HS-27A (cell line): ENCODE results near the gene ENDOU.

Experiments used
- DNase-seq: peaks from one replicate; pipeline ENCODE4 v3.0.0-alpha.2; 2012; ENCODE audit warnings: low read depth, missing footprints

Gene ENDOU

DNA sequence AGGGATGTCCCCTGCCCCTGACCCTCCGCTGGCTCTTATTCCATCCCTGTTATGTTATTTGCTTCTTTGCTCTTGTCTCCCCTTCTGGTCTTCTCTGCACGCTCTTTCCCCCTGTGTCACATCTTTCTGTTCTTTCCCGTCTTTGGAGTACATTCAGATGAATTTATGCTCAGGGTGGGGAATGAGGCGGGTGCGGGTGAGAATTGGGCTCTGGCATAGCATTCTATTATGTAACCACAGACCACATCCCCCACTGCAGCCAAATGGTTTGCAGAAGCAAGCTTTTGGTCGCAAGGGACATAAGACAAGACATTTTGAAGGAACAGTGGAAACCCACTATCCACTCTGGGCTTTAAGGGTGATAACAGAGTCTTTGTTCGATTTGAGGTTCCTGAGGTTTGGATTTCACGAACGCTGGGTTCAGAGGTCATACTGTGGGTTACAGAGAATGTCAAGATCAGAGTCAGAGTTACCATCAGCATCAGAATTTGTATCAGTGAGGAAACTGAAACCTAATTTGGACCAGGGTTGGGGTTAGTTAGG, 3.8 kb downstream of the ENDOU start:
- no peak for DNase-seq

DNA sequence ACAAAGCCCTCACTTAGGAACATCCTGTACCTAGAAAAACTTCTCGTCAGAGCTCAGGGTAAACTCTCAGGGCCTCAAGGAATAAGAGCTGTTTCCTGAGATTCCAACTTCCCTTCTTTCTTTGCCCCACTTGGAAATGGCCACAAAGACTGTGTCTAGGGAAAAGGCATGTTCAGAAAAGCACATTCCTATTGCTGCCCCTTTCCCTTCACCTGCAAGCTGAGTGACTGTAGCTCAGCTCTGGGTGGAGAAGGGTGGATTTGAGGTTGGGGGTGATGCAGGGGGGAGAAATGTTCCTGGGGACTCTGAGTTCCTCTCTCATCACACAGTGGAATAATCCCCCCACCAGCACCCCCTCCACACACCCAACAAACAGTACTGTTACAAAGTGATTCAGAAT, 6.8 kb downstream of the ENDOU start:
- DNase-seq, result no peak

DNA sequence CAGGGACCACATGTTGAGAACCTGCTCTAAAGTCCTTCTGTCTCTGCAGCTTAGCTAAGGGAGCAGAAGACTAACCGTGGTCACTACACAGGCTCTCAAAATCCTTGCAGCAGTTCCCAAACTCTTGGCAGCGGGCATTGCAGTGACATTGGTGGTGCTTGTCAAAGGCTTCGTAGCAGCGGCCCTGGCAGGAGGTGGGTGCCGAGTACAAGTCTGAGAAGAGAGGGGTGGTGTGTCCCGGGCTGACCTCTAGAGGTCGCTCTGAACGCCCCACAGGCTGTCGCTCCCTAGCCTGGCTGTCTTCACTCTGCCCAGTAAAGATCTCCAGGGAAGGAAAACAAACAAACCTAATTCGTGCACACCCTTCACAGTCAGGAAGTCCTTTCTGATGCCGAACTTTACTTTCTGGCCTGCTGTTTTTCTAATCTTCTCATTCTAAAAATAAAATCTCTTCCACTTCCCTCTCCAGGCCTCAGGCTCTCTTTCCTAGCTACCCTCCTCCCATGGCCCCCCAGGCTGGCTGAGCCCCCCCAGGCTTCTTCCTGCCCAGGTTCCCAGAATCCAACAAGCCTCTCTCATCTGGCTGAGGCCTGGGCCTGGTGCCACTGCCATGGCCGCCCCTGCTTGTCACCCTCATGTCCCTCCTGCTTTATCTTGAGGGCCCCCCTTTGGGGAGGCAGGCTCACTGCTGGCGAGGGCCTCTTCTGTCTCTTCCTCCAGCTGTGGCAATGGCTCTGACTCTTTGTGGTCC, 7.7 kb downstream of the ENDOU start:
- no peak for DNase-seq

DNA sequence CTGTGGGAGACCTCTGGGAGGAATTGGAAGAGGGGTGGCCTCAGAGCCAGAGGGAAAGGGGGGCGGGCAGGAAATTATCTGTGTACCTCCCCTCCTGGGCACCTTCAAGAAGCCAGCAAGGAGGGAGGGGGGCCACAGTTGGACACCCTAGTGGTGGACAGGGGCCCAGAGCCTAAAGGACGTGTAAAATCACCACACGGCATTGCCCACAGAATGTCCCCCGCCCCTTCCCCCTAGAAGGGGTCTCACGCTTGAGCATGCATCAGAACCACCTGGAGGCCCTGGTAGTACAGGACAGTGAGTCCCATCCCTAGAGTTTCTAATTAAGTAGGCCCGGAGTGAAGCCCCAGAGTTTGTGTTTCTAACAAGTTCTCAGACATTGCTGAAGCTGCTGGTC, 8.2 kb downstream of the ENDOU start:
- no peak for DNase-seq

DNA sequence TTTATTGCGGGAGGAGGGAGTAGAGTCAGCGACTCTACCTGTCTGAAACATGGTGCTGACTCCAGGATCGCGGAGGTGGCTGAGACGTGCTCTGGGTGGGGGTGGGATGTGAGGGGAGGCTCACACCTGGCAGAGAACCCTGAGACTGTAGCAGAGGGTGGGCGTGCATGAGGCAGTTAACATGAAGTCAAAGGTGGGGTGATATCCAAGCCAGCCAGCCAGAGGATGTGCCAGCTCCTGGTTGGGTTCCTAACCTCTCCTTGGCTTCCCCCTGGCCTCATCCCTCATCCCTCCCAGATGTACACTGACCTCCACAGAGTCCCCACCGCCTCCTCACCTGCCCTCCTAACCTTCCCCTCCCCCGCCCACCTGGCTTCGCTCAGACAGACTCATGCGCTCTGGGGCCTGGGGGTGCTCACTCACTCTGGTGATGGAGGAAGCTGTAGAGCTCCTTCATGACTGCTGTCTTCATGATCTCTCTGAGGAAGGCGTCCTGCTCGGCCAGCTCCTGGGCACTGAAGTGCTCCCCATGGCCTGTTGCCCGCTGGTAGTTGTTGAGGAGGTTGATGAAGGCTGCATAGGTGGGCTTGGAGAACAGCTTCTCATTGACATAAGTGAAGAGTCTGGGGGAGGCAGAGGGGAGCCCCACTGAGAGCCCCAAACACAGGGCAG, 9.3 kb downstream of the ENDOU start:
- no peak for DNase-seq

DNA sequence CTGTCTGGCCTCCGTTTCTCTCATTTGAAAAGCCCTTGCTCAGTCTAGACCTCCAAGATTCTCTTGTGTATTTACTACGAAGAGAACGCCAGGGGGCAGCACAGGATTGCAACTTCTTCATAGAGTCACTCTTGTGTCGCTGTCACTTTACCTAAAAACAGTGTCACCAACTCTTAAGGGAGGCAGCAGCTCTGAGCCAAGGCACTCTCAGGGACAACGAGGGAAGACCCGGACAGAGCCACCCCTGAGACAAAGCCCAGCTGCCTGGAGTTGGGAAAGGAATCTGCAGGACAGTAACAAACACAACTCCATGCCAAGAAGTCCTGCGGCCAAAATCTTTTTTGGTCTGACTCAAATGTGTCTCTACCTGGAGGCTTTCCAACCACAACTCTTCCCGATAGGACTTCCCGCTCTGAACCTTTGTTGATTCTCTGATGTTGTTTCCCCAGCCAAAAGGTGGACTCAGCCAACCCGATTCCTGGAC, 9.9 kb downstream of the ENDOU start:
- no peak for DNase-seq

DNA sequence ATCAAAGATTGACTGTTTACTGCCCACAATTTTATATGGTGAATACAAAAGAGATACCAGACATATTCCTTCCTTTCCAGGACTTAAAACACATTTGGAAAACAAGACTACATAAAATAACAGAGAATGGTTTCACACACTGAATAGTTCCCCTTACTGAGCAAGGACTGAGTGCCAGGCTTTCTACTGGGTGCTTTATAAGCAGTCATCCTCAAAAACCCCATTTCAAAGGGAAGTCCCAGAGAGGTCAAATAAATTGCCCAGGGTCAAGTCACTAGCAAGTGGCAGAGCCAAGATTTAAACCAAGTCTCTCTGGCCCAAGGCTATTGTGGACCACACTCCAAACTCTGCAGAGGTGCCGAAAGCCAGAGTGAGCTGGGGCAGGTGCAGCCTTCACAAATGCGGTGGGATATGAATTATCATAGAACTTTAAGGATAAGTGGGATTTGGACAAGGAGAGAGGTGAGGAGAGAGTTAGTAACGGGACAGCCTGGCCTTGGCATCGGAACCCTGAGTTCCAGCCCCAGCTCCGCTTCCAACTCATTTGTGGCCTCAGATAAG, 10.4 kb downstream of the ENDOU start:
- no peak for DNase-seq

DNA sequence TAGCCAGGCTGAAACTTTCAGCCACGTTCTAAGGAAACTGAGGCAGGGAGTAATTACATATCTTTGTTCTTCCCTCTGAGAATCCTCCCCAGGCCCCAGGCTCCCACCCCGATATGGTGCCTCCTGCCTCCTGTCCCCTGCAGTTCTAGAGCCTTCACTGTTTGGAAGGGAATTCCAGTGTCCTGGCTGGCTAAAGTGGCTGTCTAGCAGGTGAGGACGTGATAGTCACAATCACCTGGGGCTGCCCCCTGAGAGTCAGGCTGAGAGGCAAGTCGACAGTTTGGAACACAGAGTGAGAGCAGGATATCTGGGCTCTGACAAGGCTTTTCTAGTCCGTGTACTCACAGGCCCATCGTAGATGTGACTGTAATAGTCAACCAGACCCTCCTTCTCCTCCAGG, 13.1 kb downstream of the ENDOU start:
- DNase-seq, result no peak

DNA sequence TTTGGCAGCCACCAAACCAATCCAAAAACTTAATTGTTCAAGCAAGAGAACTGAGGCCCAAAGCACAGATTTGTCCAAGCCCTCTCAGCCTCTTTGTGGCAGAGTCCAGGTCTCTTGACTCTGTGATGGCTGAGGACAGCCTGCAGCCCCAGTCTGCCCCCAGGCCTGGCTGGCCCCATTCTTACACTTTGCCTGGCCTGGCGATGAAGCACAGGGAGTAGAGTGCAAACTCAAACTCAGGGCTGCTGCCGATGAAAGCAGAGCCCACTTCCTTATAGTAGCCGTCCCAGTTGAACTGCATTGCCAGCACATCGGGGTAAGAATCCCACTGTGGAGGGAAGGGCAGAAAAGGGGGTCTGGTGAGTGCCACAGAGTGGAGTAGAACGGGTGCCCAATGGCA, 13.8 kb downstream of the ENDOU start:
- no peak for DNase-seq

DNA sequence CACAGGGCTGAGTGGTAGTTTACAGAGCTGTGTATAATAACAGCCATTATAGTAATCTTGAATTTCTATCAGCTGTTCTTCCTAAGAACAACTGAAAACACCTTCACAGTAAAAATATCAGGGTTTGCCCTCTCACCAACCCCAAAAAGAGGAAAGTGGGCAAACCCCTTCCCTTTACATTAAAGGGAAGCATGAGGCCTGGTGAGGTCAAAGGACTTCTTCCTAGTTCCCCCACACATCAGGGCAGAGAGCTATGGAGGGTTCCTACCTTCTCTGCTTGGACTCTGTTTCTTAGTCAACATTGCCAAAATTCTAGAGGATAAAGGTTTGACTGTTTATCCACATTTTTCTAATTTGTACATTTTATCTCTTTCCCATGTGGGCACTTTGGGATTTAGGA, 15.0 kb downstream of the ENDOU start:
- DNase-seq, result no peak

DNA sequence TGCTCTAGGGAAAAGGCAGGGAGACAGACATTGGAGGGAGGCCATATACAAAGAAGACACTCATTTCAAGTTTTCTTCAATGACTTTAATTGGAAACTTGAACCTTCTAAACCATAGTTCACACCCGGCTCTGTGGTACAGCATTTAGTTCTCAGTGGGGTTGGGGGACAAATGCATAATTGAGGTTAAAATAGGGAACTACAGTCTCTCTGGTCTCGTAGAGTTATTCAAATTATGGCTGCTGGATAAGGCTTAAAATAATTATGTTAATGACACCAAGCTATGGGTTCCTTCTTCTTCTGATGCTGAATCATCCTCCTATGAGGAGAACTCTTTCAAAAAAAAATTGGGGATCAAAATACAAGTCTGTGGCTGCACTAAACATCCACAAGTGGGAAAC, 15.6 kb downstream of the ENDOU start:
- DNase-seq, result no peak

DNA sequence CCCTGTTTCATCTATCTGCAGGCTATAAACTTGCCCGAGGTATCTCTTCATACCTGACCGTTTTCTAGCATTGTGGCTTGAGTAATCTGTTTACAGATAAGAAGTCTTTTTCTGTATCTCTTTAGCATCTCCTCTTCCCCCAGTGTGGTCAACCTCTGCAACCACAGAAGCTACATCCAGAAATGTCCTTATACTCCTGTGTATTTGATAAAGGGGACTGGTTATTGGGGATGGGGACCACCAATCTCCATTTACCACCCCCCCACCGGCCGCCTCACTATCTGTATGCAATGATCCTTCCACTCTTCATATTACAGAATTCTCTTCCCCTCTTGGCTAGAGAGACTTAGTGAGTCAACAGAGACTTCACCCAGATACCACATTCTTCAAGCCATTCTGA, 16.1 kb downstream of the ENDOU start:
- DNase-seq, result no peak

DNA sequence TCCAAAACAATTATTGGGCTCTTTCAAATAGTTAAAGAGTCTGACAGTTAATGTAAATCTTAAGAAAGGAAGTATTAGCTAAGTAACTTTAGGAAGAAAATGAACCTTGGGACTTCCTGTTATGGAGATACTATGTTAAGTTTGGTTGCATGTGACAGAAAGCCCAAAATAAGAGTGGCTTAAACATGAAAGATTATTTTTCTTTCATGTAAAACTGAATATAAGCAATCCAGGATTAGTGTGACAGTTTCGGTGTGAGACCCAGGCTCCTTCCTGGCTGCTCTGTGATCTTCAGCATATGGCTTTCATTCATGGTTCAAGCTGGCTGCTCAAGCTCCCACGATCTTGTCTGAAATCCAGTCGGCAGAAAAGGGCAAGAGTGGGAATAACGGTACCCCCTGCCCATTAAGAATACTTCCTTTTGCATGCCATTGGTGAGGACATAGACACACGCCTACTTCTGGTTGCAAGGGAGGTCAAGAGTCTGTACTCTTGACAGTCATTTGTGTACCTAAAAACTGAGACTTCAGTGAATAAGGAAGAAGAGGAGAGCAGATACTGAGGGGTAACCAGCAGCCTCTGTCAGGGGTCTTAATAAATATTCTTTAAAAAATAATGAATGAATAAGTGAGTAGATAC, 17.3 kb downstream of the ENDOU start:
- no peak for DNase-seq

DNA sequence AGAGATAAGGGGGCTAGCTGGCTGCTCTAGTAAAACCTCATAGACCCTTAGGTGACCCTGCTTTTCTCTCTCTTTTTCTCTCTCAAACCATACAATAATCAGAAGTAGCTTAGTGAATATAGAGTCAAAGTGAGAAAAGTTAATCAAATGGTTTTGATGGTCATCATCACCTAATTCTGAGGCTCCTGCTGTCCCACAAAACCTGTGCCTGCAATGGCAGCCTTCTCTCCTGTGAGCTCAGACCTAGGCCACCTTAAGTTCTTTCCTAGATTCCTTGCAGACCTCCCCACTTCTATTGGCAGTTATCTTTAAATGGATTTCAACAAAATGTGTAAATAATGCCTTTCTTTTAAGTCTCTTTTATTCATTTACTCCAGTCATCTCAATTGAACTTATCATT, 17.9 kb downstream of the ENDOU start:
- DNase-seq, result no peak

DNA sequence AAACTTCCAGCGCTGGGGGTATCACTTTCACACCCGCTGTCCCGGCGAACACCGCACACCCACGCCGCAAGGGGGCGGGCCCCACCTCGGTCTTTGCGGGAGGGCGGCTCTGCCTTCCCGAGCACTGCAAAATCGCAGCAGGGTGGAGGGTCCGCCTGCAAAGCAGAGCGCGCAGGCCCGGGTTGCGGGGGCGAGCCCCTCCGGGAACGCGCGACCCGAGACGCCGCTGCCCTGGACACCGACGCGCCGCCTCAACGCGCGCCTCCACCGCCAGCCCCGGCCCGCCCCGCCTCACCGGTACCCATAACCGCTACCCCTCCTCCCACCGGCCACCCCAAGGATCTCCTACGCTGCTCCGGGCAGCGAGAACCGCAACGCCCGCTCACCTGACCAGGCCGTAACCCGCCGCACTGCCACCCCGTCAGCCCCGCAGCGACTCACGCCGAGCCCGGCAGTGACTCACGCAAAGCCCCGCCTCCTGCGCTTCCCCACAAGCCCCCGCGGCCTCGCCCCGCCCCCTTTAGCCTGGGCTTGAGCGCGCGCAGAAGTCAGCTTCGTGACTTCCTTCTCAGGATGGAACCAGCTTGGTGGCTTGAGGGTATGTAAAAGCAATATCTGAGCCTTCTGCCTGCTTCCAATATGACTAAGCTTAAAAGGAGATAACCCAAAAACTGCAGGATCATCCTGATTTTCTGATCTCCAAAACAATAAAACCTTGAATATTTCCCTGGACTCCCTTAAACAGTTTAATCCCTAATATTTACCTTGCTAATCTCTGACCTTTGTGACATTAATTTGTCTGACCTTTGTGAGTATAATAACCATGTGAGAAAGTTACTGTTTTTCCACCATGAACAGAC, 19.5 kb downstream of the ENDOU start, which contains the start of gene RPAP3:
TSS of gene RPAP3 (minus strand) at position 465 of the 860 bp plus-strand sequence. CDS start 3,190 bp downstream, outside the sequence.
- DNase-seq, result peak; percentile 76

DNA sequence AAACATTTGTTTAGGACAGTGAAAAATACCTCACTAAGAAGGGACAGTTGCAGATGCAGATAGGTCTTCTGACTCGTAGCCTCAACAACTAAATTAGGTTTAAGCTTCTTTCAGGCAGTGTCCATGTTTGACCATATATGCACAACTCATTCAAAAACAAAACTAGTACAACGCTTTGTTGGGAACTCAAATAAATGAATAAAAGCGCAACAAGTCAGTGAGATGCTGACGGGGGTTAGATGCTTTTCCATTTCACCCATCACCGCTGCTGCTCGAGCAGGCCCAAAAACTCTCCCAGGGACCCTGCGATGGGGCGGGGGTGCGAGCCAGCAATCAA, 20.1 kb downstream of the ENDOU start:
- no peak for DNase-seq

DNA sequence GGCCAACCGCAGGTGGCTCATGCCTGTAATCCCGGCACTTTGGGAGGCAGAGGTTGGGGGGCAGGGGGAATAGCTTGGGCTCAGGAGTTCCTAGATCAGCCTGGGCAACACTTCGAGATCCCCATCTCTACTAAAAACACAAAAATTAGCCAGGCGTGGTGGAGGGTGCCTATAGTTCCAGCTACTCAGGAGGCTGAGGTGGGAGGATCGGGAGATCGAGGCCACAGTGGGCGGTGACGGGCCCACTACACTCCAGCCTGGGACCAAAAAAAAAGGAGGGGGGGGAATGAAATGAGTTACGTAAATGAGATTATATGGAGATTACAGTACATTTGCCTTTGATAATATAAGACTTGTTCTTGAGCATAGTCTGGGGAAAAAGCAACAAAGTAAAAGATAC, 20.6 kb downstream of the ENDOU start:
- no peak for DNase-seq

DNA sequence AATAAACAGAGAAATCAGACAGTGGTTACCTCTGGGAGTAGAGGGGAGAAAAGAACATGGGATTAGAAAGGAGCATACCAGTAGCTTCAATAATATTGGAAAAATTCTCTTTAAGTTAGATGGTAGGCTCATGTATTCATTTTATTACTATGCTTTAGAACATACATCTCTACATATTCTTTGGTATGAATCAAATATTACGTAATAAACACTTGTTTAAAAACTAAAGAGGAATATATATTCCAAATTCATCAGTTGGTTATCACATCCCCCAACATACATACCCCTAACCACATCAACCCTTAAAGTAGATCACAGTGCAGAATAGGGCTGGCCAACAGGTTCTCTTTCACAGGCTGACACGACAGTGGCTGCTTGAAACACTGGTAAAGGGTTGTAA, 25.0 kb downstream of the ENDOU start:
- DNase-seq, result no peak

DNA sequence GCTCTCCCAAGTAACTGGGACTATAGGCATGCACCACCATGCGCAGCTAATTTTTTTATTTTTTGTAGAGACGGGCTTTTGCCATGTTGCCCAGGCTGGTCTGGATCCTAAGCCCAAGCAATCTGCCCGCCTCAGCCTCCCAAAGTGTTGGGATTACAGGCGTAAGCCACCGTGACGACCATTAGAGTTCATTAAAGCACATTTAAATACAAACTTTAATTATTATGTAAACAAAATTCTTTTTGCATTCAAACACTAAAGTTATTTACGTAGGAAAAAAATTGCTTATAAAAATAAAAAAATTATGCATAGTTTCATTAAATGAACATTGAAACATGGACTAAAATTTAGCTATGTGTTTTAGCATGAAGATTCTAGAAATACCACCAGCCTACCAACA, 26.7 kb downstream of the ENDOU start:
- DNase-seq, result no peak

DNA sequence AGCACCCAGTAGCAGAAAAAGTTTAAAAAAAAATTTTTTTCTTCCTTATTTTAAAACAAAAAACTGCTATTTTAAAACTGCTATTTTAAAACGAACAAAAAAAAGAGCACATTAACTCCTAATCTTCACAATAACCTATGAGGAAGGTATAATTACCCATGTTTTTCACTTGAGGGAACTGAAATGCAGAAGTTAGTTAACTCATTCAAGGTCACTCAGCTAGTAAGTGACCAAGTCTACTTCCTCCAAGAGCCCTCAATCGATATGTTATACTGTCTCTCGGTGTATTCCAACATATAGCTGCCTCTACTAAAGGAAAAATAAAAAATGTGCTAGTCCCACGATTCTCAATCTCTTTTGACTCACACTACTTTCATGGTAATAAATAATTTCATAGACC, 27.2 kb downstream of the ENDOU start:
- no peak for DNase-seq

DNA sequence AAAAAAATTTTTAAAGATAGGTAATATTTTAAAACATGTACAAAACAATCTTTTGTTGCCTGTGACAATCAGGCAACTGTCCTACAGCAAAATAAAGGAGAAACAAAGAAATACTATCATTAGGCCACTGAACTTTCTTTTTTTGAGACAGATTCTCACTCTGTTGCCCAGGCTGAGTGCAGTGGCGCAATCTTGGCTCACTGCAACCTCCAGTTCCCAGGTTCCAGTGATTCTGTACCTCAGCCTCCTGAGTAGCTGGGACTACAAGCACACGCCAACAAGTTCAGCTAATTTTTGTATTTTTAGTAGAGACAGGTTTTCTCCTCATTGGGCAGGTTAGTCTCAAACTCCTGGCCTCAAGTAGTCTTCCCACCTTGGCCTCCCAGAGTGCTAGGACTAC, 36.1 kb downstream of the ENDOU start:
- DNase-seq, result no peak

DNA sequence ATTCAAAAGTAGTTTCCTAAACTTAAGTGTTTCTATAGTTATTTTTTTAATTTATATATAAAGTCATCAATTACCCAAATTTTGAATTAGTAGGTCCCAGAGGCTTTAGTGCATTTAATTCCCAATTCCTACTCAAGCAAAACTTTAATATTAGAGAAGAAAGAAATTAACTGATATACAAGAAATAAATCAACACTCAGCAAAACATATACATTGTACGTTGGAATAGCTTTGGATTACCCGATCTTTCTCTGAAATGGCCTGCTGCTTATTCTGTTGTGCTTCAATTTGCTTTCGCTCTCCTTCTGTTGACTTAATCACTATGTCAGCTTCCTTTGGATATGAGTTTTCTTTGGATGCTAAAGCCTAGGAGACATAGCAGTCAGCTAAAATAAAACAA, 37.7 kb downstream of the ENDOU start:
- DNase-seq, result no peak
